Small intestine (tissue), 7 donors: ENCODE results near the gene FAM83G. TPM values are rescaled to one million over a fixed set of nuclear protein-coding genes. Genes with fewer than 3 reads are reported as not detected.

Experiments
- DNase-seq, 2 donors: peaks; one replicate each; pipeline versions ENCODE4 v3.0.0 to v3.0.0-alpha.2; 2013
- FAIRE-seq: peaks from 2 replicates; lab custom pipeline; 2012; peaks lifted over from hg19 to GRCh38; lab: Jason Lieb, UNC
- H3K27ac ChIP-seq, 3 donors: one replicate each; pipeline ENCODE4 v1.5.1; 2013; ENCODE audit warnings: low read length in 2 of 3, mild to moderate bottlenecking in 2 of 3, control low read depth in 1 of 3, inconsistent platforms in 1 of 3, low read depth in 1 of 3, moderate library complexity in 1 of 3
- H3K27me3 ChIP-seq, 3 donors: one replicate each; pipeline ENCODE4 v1.6.1; 2013; ENCODE audit warnings: low read length in 3 of 3, inconsistent platforms in 1 of 3; ENCODE audit not compliant: control insufficient read depth in 3 of 3, insufficient read depth in 3 of 3
- H3K36me3 ChIP-seq, 3 donors: one replicate each; pipeline ENCODE4 v1.6.1; 2013; ENCODE audit warnings: low read length in 3 of 3, inconsistent platforms in 1 of 3, low read depth in 1 of 3, mild to moderate bottlenecking in 1 of 3, moderate library complexity in 1 of 3; ENCODE audit not compliant: control insufficient read depth in 3 of 3, insufficient read depth in 2 of 3
- H3K4me1 ChIP-seq, 3 donors: one replicate each; pipeline ENCODE4 v1.6.1; 2013; ENCODE audit warnings: low read length in 2 of 3, inconsistent platforms in 1 of 3, low read depth in 1 of 3, mild to moderate bottlenecking in 1 of 3, moderate library complexity in 1 of 3; ENCODE audit not compliant: control insufficient read depth in 3 of 3, insufficient read depth in 2 of 3
- H3K4me3 ChIP-seq, 3 donors: one replicate each; pipeline ENCODE4 v1.5.1; 2013; ENCODE audit warnings: low read length in 3 of 3, control low read depth in 1 of 3, inconsistent platforms in 1 of 3, low read depth in 1 of 3, mild to moderate bottlenecking in 1 of 3, moderate library complexity in 1 of 3
- H3K9me3 ChIP-seq, 2 donors: one replicate each; pipeline ENCODE4 v1.6.1; 2013; ENCODE audit warnings: low read depth in 1 of 2, low read length in 1 of 2; ENCODE audit not compliant: control insufficient read depth in 2 of 2, insufficient read depth in 1 of 2
- WGBS, 3 donors: extraction: QIAGEN DNeasy Blood & Tissue Kit; methylation state at CpG; one replicate each; pipeline ENCODE4 v1.1.7; 2013; 5-methylcytosine and 5-hydroxymethylcytosine counted together
- polyA plus RNA-seq, 4 donors: library from polyadenylated mRNA; stranded (reverse) in 3 of 4; unstranded in 1 of 4; fragments of 200-250 nt in 3 of 4; fragments of 120-200 nt in 1 of 4; gene quantifications; one replicate each; pipeline versions ENCODE4 v1.2.1 to v1.2.3, GENCODE V29; 2013
- donor health status: healthy with polysubstance abuse.
- donor health status: control.
- donor health status: control.
- donor health status: Bipolar disorder and iron deficiency.
- donor health status: healthy.

FAM83G gene
- polyA plus RNA-seq, 4 donors = 17.1 to 37.3 (median 29.1) TPM

DNA sequence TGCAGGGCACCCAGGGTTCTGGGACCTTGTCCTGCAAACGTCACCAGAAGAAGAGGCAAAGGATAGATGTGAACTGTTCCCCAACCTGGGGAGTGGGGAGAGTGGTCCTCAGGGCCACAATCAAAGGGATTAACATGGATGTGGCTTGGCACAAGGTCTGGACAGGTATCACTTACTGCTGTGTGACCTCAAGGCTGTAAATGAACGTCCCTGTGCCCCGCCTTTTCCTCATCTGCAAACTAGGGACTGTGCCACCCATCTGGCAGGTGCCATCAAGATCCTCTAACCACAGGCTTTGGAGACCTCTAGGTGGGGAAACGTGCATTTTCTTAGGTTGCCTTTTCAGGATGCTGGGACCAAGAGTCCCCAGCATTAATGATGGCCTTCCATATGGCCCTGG lies 27.5 kb downstream of the FAM83G start:
- H3K27ac ChIP-seq = no peak overlapping the region
- no peak overlapping the region for H3K4me3 ChIP-seq
- no peaks in the 10 kb centered on the region for H3K9me3 ChIP-seq
- DNase-seq = no peak
- WGBS, 3 donors = 68 to 82% (median 70%) methylated on average over 4 of the region's 4 CpGs
- peaks cover 3 to 90% (median 13%) of the 10 kb centered on the region in 3 donors for H3K36me3 ChIP-seq
- H3K27me3 ChIP-seq = no peaks in the 10 kb centered on the region
- peaks cover 0 to 21% (median 0%) of the 10 kb centered on the region in 3 donors for H3K4me1 ChIP-seq
- FAIRE-seq = no peak

DNA sequence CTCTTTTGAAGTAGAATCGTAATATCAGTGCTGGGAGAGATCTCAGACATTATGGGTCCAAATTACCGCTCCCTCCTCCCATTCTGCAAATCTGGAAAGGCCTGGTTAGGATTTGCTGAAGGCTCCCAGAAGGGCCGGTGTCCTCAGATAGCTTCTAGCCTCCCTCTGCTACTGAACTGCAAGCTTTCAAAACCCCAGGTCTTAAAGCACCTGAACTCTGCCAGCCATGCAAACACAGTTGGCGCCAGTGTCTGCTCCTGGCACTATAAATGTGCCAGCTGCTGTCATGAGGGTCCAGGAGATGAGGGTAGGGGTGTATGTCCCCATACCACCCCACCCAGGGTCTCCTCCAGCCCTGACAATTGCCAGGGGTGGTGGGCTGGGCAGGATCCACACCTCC lies 28.4 kb downstream of the FAM83G start:
- no peak for DNase-seq
- H3K27me3 ChIP-seq = no peaks in the 10 kb centered on the region
- no peak overlapping the region for H3K27ac ChIP-seq
- H3K4me3 ChIP-seq = no peak overlapping the region
- H3K36me3 ChIP-seq = peaks cover 8 to 93% (median 13%) of the 10 kb centered on the region in 3 donors
- peaks cover 0 to 14% (median 0%) of the 10 kb centered on the region in 3 donors for H3K4me1 ChIP-seq
- no peak for FAIRE-seq
- 80 to 84% (median 80%) methylated on average over 4 of the region's 4 CpGs for WGBS, 3 donors
- H3K9me3 ChIP-seq = no peaks in the 10 kb centered on the region

DNA sequence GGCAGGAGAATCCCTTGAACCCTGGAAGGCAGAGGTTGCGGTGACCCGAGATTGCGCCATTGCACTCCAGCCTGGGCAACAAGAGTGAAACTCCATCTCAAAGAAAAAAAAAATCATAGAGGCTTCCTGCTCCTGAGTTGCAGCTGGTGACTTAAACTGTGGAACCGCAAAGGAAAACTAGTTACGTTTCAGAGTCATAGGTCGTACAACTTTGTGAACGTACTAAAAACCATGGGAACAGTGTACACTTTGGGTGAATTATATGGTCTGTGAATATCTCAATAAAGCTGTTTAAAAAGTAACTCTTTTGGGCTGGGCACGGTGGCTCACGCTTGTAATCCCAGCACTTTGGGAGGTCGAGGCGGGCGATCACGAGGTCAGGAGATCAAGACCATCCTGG lies 29.0 kb downstream of the FAM83G start:
- H3K4me3 ChIP-seq = no peak overlapping the region
- peaks cover 8 to 93% (median 16%) of the 10 kb centered on the region in 3 donors for H3K36me3 ChIP-seq
- no peak overlapping the region for H3K27ac ChIP-seq
- H3K9me3 ChIP-seq = no peaks in the 10 kb centered on the region
- 89 to 93% (median 92%) methylated on average over 13 of the region's 13 CpGs for WGBS, 3 donors
- peaks cover 0 to 8% (median 0%) of the 10 kb centered on the region in 3 donors for H3K4me1 ChIP-seq
- DNase-seq (no peak), FAIRE-seq (no peak)
- no peaks in the 10 kb centered on the region for H3K27me3 ChIP-seq

DNA sequence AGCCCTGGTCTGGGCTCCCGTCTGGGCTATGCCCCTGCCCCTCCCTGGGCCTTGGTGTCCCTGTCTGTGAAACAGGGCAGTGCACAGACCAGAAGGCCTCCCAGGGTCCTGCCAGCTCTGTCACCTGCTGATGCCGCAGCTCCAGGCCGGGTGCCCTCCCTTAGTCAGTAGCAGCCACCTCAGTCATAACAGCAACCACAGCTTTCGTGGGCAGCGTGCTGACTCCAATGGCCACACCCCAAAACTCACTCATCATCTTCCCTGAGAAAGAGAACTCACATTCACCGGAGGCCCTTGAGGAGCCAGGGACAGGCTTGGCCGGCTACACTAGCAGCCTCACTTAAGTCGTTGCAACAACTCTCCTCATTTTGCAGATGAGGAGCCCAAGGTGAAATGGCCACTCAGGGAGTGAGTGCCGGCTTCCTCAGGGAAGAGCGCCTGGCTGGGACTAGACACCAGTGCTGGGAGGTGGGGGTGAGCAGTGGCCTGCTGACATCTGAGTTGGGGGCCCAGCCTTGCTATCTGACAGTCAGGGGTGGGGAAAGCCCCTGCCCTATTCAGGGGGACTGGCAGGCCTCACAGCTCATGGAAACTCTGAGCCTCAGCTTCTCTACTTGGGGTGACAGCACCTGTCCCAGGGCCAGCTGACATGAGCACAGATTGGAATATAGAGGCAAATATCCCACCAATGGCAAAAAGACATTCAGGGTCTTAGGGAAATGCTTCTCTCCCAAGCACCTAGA lies 30.0 kb downstream of the FAM83G start:
- 88 to 93% (median 92%) methylated on average over 10 of the region's 10 CpGs for WGBS, 3 donors
- FAIRE-seq (no peak), DNase-seq (no peak)
- Histone ChIP-seq H3K27me3 (no peaks in the 10 kb centered on the region), H3K27ac (no peak overlapping the region), H3K4me3 (no peak overlapping the region), H3K4me1 (peaks cover 0 to 9% (median 2%) of the 10 kb centered on the region in 3 donors), H3K9me3 (no peaks in the 10 kb centered on the region), H3K36me3 (peaks cover 8 to 93% (median 16%) of the 10 kb centered on the region in 3 donors)

DNA sequence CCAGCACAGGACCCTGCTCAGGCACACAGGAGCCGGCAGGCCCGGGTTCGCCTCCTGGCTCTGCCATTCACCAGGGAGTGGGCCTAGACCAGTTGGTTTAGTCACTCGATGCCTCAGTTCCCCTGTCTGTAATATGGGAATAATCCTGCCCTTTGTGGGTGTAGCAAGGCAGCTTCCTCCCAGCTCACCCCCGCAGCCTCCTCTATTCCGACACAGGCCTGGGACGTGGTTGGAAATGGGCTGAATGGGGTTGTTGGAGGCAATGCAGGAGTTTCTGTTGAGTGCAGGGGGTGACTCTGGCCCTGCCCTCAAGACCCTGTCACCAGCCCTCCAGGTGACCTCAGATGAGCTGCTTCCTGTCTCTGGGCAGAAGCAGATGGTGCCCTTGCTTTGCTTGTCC lies 32.8 kb downstream of the FAM83G start:
- DNase-seq = no peak
- Histone ChIP-seq H3K27ac (no peak overlapping the region), H3K4me1 (peaks cover 3 to 35% (median 3%) of the 10 kb centered on the region in 3 donors), H3K4me3 (no peak overlapping the region), H3K9me3 (no peaks in the 10 kb centered on the region), H3K36me3 (peaks cover 5 to 91% (median 7%) of the 10 kb centered on the region in 3 donors), H3K27me3 (no peaks in the 10 kb centered on the region)
- FAIRE-seq = no peak
- WGBS, 3 donors = 94 to 98% (median 96%) methylated on average over 7 of the region's 7 CpGs

DNA sequence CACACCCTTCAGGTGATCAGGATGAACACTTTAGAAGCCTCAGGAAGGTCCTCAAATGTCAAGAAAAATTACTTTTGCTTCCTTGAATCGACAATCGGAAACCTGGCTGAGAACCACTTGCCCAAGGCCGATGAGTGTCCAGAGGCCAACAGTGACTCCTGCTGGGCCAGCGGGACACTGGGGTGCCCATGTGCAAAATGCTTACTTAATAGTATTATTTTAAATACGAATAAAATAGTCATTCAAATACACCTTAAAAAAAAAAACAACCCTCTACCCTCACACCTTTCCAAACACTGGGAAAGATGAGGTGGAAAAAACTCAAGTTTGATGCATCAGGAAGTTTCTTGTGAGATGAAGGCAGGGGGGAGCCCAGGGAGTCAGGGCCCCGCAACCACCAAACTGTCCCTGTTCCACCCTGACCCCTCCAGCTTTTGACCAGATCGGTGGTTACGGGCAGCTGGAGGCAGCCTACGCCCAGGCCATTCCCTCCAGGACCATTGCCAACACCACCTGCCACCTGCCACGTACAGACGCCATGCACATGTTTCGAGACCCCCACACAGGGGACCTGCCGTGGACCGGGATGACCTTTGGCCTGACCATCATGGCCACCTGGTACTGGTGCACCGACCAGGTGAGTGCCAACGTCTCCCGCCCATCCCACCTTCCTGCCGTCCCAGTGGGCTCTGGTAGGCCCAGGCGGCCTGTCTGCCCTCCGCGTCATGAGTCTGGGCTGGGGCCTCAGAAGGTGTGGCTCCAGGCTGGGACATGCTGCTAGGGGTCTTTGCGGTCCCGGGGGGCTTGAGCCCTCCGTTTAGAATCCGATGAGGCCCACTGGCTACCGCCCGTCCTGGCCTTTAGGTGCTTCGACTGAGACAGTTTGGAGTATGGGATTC lies 33.7 kb downstream of the FAM83G start:
- 69 to 88% (median 84%) methylated on average over 26 to 28 of the region's 28 CpGs for WGBS, 3 donors
- Histone ChIP-seq H3K27ac (peak overlapping the region in 1 of 3 donors; percentile 89), H3K4me3 (no peak overlapping the region), H3K4me1 (peaks cover 3 to 35% (median 3%) of the 10 kb centered on the region in 3 donors), H3K36me3 (peaks cover 5 to 86% (median 7%) of the 10 kb centered on the region in 3 donors), H3K27me3 (no peaks in the 10 kb centered on the region), H3K9me3 (no peaks in the 10 kb centered on the region)
- no peak for DNase-seq
- FAIRE-seq = no peak

DNA sequence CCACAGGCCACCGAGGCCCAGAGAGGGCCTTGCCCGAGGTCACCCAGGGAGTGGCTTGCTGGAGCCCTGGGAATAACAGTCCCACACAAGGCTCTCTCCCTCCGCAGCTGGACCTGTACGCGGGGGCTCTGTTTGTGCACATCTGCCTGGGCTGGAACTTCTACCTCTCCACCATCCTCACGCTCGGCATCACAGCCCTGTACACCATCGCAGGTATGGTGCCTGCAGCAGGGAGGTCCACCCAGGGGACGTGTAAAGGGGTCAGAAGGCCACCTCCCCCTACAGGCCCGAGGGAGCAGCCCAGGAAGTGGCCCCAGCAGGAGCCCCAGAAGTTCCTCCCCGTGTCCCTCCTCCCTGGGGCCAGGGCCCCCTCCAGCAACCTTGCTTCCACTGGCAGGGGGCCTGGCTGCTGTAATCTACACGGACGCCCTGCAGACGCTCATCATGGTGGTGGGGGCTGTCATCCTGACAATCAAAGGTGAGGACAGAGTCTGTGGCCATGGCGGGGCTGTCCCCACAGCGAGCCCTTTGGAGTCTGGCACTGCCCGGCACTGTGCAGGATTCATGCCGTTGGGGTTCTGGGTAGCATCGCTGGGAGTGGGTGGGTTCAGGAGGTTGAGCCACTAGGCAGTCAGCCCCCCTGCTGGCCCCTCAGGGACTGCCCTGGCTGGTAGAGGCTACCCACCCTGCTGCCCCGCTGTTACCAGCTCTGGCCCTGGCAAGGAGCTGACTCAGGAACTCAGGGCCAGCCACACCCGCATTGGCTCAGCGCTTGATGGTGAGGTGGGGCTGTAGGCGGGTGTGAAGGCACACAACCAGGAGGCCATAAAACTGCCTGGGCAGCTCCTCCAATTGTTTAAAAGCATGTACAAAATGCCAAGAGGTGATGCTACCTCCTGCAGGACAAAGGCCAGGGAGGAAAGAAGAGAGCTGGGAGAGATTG lies 35.3 kb downstream of the FAM83G start:
- peak; percentile 87 to 96 for DNase-seq
- no peaks in the 10 kb centered on the region for H3K27me3 ChIP-seq
- 30 to 57% (median 45%) methylated on average over 23 of the region's 23 CpGs for WGBS, 3 donors
- no peak for FAIRE-seq
- H3K4me1 ChIP-seq = peaks cover 3 to 39% (median 3%) of the 10 kb centered on the region in 3 donors
- peak overlapping the region; percentile 42 to 89 (median 67) for H3K27ac ChIP-seq
- H3K4me3 ChIP-seq = no peak overlapping the region
- H3K9me3 ChIP-seq = no peaks in the 10 kb centered on the region
- peaks cover 5 to 76% (median 5%) of the 10 kb centered on the region in 3 donors for H3K36me3 ChIP-seq
